NT2/D1 (cell line): ENCODE data around the gene DHX9.

ENCODE experiments used
- SUZ12 ChIP-seq: IDR thresholded peaks from 2 replicates; pipeline ENCODE4 v1.6.1; 2011; ENCODE audit not compliant: insufficient read length, insufficient read depth; ENCODE audit errors: extremely low read depth
- YY1 ChIP-seq: IDR thresholded peaks from 2 replicates; pipeline ENCODE4 v1.6.1; 2011; ENCODE audit not compliant: insufficient read length, insufficient read depth

DNA sequence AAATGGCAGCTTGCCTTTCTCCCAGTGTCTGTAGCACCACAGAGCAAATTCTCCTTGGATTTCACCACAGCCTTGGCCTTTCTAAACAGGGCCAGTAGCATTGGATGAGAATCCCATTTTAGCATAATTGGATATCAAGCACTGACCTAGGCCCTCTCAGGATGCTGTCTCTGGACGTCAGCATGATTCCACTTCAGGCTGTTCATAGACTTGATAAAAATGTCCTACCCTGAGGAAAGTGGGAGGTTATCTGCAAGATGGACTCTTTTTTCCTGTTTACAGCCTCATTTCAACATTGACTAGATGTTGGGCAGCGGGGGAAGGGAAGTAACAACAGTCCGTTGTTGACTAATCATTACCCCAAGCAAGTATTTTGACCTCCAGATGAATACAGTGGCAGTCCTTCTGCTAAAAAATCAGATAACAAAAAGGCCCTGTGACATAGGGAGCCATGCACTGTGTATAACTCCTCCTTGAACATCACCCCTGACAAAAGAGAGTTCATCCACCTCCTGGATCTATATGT, 44.4 kb upstream of the DHX9 start:
- no peak for TF ChIP-seq YY1
- no peak for TF ChIP-seq SUZ12
